Thymus (tissue), 11 donors: Measurements from ENCODE around the gene DTWD2. TPM values are rescaled to one million over a fixed set of nuclear protein-coding genes. Genes with fewer than 3 reads are reported as not detected.
"Not testable (repeated sequence)": the region's sequence is repeated elsewhere in the genome, so short reads cannot be mapped to it uniquely, and the experiment has no call there.

ENCODE experiments used
- DNase-seq, 9 donors: peaks; one replicate each; pipeline ENCODE4 v3.0.0-alpha.2; 2013; ENCODE audit warnings: low spot score in 9 of 9, low read depth in 6 of 9, missing footprints in 1 of 9
- H3K27ac ChIP-seq, 2 donors: one replicate each; pipeline ENCODE4 v1.5.1; 2013; ENCODE audit warnings: control low read depth in 1 of 2, low read depth in 1 of 2, low read length in 1 of 2, mild to moderate bottlenecking in 1 of 2, moderate library complexity in 1 of 2
- H3K27me3 ChIP-seq, 2 donors: one replicate each; pipeline ENCODE4 v1.5.1; 2013; ENCODE audit warnings: low read length in 1 of 2; ENCODE audit not compliant: control insufficient read depth in 2 of 2, insufficient read depth in 1 of 2
- H3K36me3 ChIP-seq, 2 donors: one replicate each; pipeline ENCODE4 v1.5.1; 2013; ENCODE audit warnings: low read length in 1 of 2, mild to moderate bottlenecking in 1 of 2, moderate library complexity in 1 of 2; ENCODE audit not compliant: control insufficient read depth in 2 of 2, insufficient read depth in 2 of 2
- H3K4me1 ChIP-seq, 2 donors: one replicate each; pipeline ENCODE4 v1.5.1; 2013; ENCODE audit warnings: low read length in 2 of 2; ENCODE audit not compliant: control insufficient read depth in 2 of 2, insufficient read depth in 2 of 2
- H3K4me3 ChIP-seq, 2 donors: one replicate each; pipeline ENCODE4 v1.5.1; 2013; ENCODE audit warnings: low read length in 2 of 2, control low read depth in 1 of 2, mild to moderate bottlenecking in 1 of 2
- H3K9me3 ChIP-seq, 2 donors: one replicate each; pipeline ENCODE4 v1.5.1; 2013; ENCODE audit warnings: low read length in 1 of 2, mild to moderate bottlenecking in 1 of 2; ENCODE audit not compliant: control insufficient read depth in 2 of 2, insufficient read depth in 1 of 2
- WGBS: extraction: QIAGEN DNeasy Blood & Tissue Kit; methylation state at CpG from one replicate; pipeline ENCODE4 v1.1.7; 2013; 5-methylcytosine and 5-hydroxymethylcytosine counted together
- polyA plus RNA-seq: library from polyadenylated mRNA; stranded (reverse); fragments of 200-250 nt; gene quantifications from one replicate; pipeline ENCODE4 v1.2.3, GENCODE V29; 2013
- total RNA-seq: library from RNA; stranded (reverse); fragments of 120-200 nt; gene quantifications from one replicate; pipeline ENCODE4 v1.2.4, GENCODE V29; 2013
- donor health status: healthy.

Gene DTWD2
- total and polyA plus RNA-seq, 2 donors = 2.3 to 3.9 TPM

- not testable (repeated sequence) for H3K4me1 ChIP-seq, H3K36me3 ChIP-seq, DNase-seq, H3K27me3 ChIP-seq, H3K4me3 ChIP-seq, H3K27ac ChIP-seq, H3K9me3 ChIP-seq
- whole genome bisulfite sequencing = 98% methylated on average over 5 of the region's 5 CpGs
Measured at GRCh38 chr5:118907536-118907935, 80.8 kb downstream of the DTWD2 start.

DNA sequence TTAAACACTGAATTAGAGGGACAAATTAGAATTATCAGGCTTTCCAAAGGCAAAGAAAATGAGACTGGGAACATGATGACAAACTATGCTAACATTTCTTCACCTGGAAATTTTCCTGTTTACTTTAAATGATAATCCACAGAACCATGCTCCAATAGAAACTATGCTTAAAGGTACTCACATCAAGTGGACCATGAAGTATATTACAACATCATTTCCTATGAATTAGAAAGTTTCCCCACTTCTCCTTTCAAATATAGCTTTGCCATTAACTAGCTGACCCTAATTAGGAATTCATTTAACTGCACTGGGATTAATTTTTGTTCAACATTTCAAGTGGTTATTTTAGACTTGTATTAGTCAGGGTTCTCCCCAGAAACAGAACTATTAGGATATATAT, 81.4 kb downstream of the DTWD2 start:
- no peaks in the 10 kb centered on the region for H3K4me1 ChIP-seq
- DNase-seq = no peak
- H3K4me3 ChIP-seq = no peak overlapping the region
- H3K27me3 ChIP-seq = no peaks in the 10 kb centered on the region
- no peaks in the 10 kb centered on the region for H3K36me3 ChIP-seq
- H3K27ac ChIP-seq = no peak overlapping the region
- H3K9me3 ChIP-seq = no peaks in the 10 kb centered on the region

DNA sequence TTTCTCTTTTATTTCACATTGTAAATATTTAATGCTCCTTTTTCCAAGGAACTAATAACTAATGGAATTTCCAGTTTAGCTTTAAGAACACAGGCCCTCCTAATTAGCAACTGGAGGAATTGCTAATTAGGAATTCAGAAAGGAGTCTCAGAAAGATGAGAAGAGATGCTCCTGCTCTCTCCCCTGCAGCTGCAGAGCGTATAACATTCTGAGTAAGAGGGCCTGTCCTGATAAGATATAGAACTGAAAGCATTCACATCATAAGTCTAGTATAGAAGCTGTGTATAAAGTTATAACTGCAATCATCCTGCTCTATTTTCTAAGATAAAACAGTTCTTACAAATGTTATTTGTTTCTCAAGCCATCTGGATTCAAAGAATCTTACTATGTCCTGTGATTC, 83.2 kb downstream of the DTWD2 start:
- DNase-seq = no peak
- 100% methylated on average over 1 of the region's 1 CpG for WGBS
- H3K4me3 ChIP-seq = no peak overlapping the region
- H3K36me3 ChIP-seq = no peaks in the 10 kb centered on the region
- H3K27ac ChIP-seq = no peak overlapping the region
- H3K4me1 ChIP-seq = no peaks in the 10 kb centered on the region
- no peaks in the 10 kb centered on the region for H3K9me3 ChIP-seq
- H3K27me3 ChIP-seq = no peaks in the 10 kb centered on the region

GRCh38 chr5:118902656-118903438, 85.5 kb downstream of the DTWD2 start:
- no peak overlapping the region for H3K4me3 ChIP-seq
- no peaks in the 10 kb centered on the region for H3K9me3 ChIP-seq
- no peak for DNase-seq
- no peaks in the 10 kb centered on the region for H3K27me3 ChIP-seq
- H3K4me1 ChIP-seq = no peaks in the 10 kb centered on the region
- no peaks in the 10 kb centered on the region for H3K36me3 ChIP-seq
- no peak overlapping the region for H3K27ac ChIP-seq

DNA sequence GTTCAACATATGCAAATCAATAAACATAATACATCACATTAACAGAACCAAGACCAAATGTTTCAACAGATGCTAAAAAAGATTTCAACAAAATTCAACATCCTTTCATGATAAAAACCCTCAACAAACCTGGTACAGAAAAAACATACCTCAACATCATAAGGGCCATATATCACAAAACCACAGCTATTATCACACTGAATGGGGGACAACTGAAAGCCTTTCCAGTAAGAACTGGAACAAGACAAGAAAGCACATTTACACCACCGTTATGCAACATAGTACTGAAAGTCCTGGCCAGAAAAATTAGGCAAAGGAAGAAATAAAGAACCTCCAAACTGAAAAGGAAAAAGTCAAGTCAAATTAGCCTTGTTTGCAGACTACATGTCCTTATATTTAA, 93.6 kb downstream of the DTWD2 start:
- H3K27ac ChIP-seq = no peak overlapping the region
- H3K4me1 ChIP-seq = no peaks in the 10 kb centered on the region
- H3K27me3 ChIP-seq = no peaks in the 10 kb centered on the region
- DNase-seq = no peak
- no peaks in the 10 kb centered on the region for H3K36me3 ChIP-seq
- WGBS = 25% methylated on average over 1 of the region's 1 CpG
- H3K4me3 ChIP-seq = no peak overlapping the region
- no peaks in the 10 kb centered on the region for H3K9me3 ChIP-seq

DNA sequence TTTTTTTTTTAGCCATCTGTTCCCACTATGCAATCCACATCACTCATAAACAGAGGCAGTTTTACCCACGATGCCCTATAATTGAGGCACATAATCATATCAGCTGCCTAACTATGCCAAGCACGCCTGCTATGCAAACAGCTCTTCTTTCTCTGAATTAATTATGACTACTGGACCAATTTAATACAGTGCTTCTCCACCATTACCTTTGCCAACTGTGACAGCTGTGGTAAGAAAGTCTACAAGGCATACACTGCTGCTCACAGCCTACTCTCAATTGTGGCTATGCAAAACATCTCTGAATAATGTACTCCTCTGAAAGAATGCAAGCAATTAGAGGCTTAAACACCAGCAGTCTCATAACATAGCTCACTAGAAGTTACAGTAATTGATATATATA, 97.1 kb downstream of the DTWD2 start:
- Histone ChIP-seq H3K27ac (no peak overlapping the region), H3K9me3 (no peaks in the 10 kb centered on the region), H3K4me1 (no peaks in the 10 kb centered on the region), H3K27me3 (no peaks in the 10 kb centered on the region), H3K36me3 (no peaks in the 10 kb centered on the region), H3K4me3 (no peak overlapping the region)
- 99% methylated on average over 2 of the region's 2 CpGs for WGBS
- no peak for DNase-seq

- no peak overlapping the region for H3K27ac ChIP-seq
- H3K27me3 ChIP-seq = no peaks in the 10 kb centered on the region
- no peaks in the 10 kb centered on the region for H3K36me3 ChIP-seq
- DNase-seq = no peak
- WGBS = 97% methylated on average over 2 of the region's 2 CpGs
- H3K4me3 ChIP-seq = no peak overlapping the region
- no peaks in the 10 kb centered on the region for H3K9me3 ChIP-seq
- no peaks in the 10 kb centered on the region for H3K4me1 ChIP-seq
Measured at GRCh38 chr5:118889165-118889564, 99.2 kb downstream of the DTWD2 start.

- H3K27me3 ChIP-seq = no peaks in the 10 kb centered on the region
- no peaks in the 10 kb centered on the region for H3K4me1 ChIP-seq
- WGBS = 91% methylated on average over 2 of the region's 2 CpGs
- no peak for DNase-seq
- no peaks in the 10 kb centered on the region for H3K9me3 ChIP-seq
- no peaks in the 10 kb centered on the region for H3K36me3 ChIP-seq
- no peak overlapping the region for H3K27ac ChIP-seq
- H3K4me3 ChIP-seq = no peak overlapping the region
Measured at GRCh38 chr5:118888556-118888955, 99.8 kb downstream of the DTWD2 start.

GRCh38 chr5:118883362-118883761, 105.0 kb downstream of the DTWD2 start:
- H3K4me1 ChIP-seq = no peaks in the 10 kb centered on the region
- no peaks in the 10 kb centered on the region for H3K36me3 ChIP-seq
- 68% methylated on average over 2 of the region's 2 CpGs for WGBS
- no peaks in the 10 kb centered on the region for H3K27me3 ChIP-seq
- no peak for DNase-seq
- H3K9me3 ChIP-seq = no peaks in the 10 kb centered on the region
- H3K4me3 ChIP-seq = no peak overlapping the region
- H3K27ac ChIP-seq = no peak overlapping the region
